DOHH2 (cell line): ENCODE data around the gene STARD3NL.

Source experiments
- H3F3A ChIP-seq: fragments of 200-600 bp; sonication (generic), shearing (Covaris generic); 2 replicates; pipeline ENCODE4 v1.6.0; 2016; ENCODE audit warnings: antibody characterized with exemption, mild to moderate bottlenecking; ENCODE audit not compliant: control insufficient read depth, insufficient read depth
- H3K27ac ChIP-seq: fragments of 200-600 bp; sonication (generic); 2 replicates; pipeline ENCODE4 v1.5.1; 2014; ENCODE audit warnings: low read depth, mild to moderate bottlenecking, low read length, moderate library complexity
- H3K27me3 ChIP-seq: fragments of 200-600 bp; sonication (generic); 2 replicates; pipeline ENCODE4 v1.6.1; 2014; ENCODE audit warnings: mild to moderate bottlenecking, low read length, mixed read lengths; ENCODE audit not compliant: control insufficient read depth
- H3K36me3 ChIP-seq: fragments of 200-600 bp; sonication (generic); 2 replicates; pipeline ENCODE4 v1.6.1; 2014; ENCODE audit warnings: mild to moderate bottlenecking, low read length, moderate library complexity, mixed read lengths; ENCODE audit not compliant: control insufficient read depth
- H3K4me1 ChIP-seq: fragments of 200-600 bp; sonication (generic); 2 replicates; pipeline ENCODE4 v1.6.1; 2014; ENCODE audit warnings: mild to moderate bottlenecking, low read length, mixed read lengths; ENCODE audit not compliant: control insufficient read depth
- H3K4me2 ChIP-seq: fragments of 200-600 bp; sonication (generic); 2 replicates; pipeline ENCODE4 v1.6.0; 2014; ENCODE audit warnings: mild to moderate bottlenecking, low read length, moderate library complexity
- H3K4me3 ChIP-seq: fragments of 200-600 bp; sonication (generic); 2 replicates; pipeline ENCODE4 v1.5.1; 2014; ENCODE audit warnings: mild to moderate bottlenecking, low read length, mixed read lengths
- H3K79me2 ChIP-seq: fragments of 200-600 bp; sonication (generic); 2 replicates; pipeline ENCODE4 v1.6.1; 2014; ENCODE audit warnings: mild to moderate bottlenecking, low read length, mixed read lengths; ENCODE audit not compliant: control insufficient read depth
- H3K9me2 ChIP-seq: fragments of 200-600 bp; sonication (generic); replicated peaks from 2 replicates; pipeline ENCODE4 v1.6.1; 2014; ENCODE audit warnings: mild to moderate bottlenecking, low read length, mixed read lengths; ENCODE audit not compliant: control insufficient read depth
- H3K9me3 ChIP-seq: fragments of 200-600 bp; sonication (generic); 2 replicates; pipeline ENCODE4 v1.6.1; 2014; ENCODE audit warnings: antibody characterized with exemption, low read length, mixed read lengths; ENCODE audit not compliant: control insufficient read depth, insufficient read depth
- H4K20me1 ChIP-seq: fragments of 200-600 bp; sonication (generic); 2 replicates; pipeline ENCODE4 v1.6.0; 2014; ENCODE audit warnings: low read depth, mild to moderate bottlenecking, antibody characterized with exemption, low read length, moderate library complexity; ENCODE audit not compliant: control insufficient read depth, insufficient read depth
- CTCF ChIP-seq: fragments of 200-600 bp; sonication (generic); IDR thresholded peaks from one replicate; pipeline ENCODE4 v1.5.1; 2014; ENCODE audit warnings: antibody characterized with exemption, mild to moderate bottlenecking, low read depth, low read length; ENCODE audit not compliant: poor library complexity, severe bottlenecking
- EZH2phosphoT487 ChIP-seq: fragments of 200-600 bp; sonication (generic); IDR thresholded peaks from 2 replicates; pipeline ENCODE4 v1.6.1; 2017; ENCODE audit warnings: borderline replicate concordance, mild to moderate bottlenecking, antibody characterized with exemption, low read length, moderate library complexity, mixed read lengths

The STARD3NL gene

GRCh38 chr7:38276096-38276877 lies 98.2 kb downstream of the STARD3NL start:
- TF ChIP-seq EZH2phosphoT487 (no peak), CTCF (no peak)
- peaks cover 11% of the 10 kb centered on the region; the same call in 1 of the 2 replicates for H3K27me3 ChIP-seq
- no peaks in the 10 kb centered on the region for H3K4me1 ChIP-seq
- no peaks in the 10 kb centered on the region for H3K9me3 ChIP-seq
- no peak overlapping the region for H3K27ac ChIP-seq
- no peaks in the 10 kb centered on the region for H4K20me1 ChIP-seq
- H3K9me2 ChIP-seq: no peaks in the 10 kb centered on the region
- H3K79me2 ChIP-seq: no peaks in the 10 kb centered on the region
- H3K4me2 ChIP-seq: no peak overlapping the region
- no peak overlapping the region for H3K4me3 ChIP-seq
- no peaks in the 10 kb centered on the region for H3K36me3 ChIP-seq
- H3F3A ChIP-seq: no peaks in the 10 kb centered on the region

GRCh38 chr7:38280000-38280399 lies 102.0 kb downstream of the STARD3NL start:
- Histone ChIP-seq H3K27ac (no peak overlapping the region), H3K9me3 (no peaks in the 10 kb centered on the region), H4K20me1 (no peaks in the 10 kb centered on the region), H3K4me2 (no peak overlapping the region), H3K79me2 (no peaks in the 10 kb centered on the region), H3K27me3 (peaks cover 26% of the 10 kb centered on the region), H3K4me3 (no peak overlapping the region), H3K36me3 (no peaks in the 10 kb centered on the region), H3F3A (no peaks in the 10 kb centered on the region), H3K9me2 (no peaks in the 10 kb centered on the region), H3K4me1 (no peaks in the 10 kb centered on the region)
- TF ChIP-seq EZH2phosphoT487 (no peak), CTCF (no peak)
